Measurements from ENCODE around the gene SPOP.
"Not testable (repeated sequence)": the region's sequence is repeated elsewhere in the genome, so short reads cannot be mapped to it uniquely, and the experiment has no call there.

SPOP gene

GRCh38 chr17:49696233-49696761 is 18.4 kb upstream of the SPOP start:
- DNase-seq (ENCODE audit: low spot score), result no peak

GRCh38 chr17:49695698-49696232 is 17.9 kb upstream of the SPOP start:
- DNase-seq (ENCODE audit: low spot score), result no peak

- DNase-seq (ENCODE audit: low spot score), result peak; percentile 47
These were observed 17.2 kb upstream of the SPOP start for GRCh38 chr17:49694847-49695697.

GRCh38 chr17:49692751-49693150 is 14.9 kb upstream of the SPOP start:
- DNase-seq (ENCODE audit: low spot score), result no peak

GRCh38 chr17:49691677-49692191 is 13.8 kb upstream of the SPOP start:
- no peak for DNase-seq (ENCODE audit: low spot score)

- DNase-seq (ENCODE audit: low spot score), result no peak
These were observed 13.3 kb upstream of the SPOP start for GRCh38 chr17:49691086-49691676.

GRCh38 chr17:49690256-49690655 is 12.4 kb upstream of the SPOP start:
- DNase-seq (ENCODE audit: low spot score), result no peak

GRCh38 chr17:49688848-49689247 is 11.0 kb upstream of the SPOP start:
- no peak for DNase-seq (ENCODE audit: low spot score)

GRCh38 chr17:49687878-49688491 is 10.1 kb upstream of the SPOP start:
- no peak for DNase-seq (ENCODE audit: low spot score)

- DNase-seq (ENCODE audit: low spot score), result no peak
These were observed 3.4 kb upstream of the SPOP start for GRCh38 chr17:49681106-49681979.

- DNase-seq (ENCODE audit: low spot score), result no peak
These were observed 2.4 kb upstream of the SPOP start for GRCh38 chr17:49680314-49680713.

- peak; percentile 95 for DNase-seq (ENCODE audit: low spot score)
These were observed 564 bp downstream of the SPOP start for GRCh38 chr17:49677134-49677932.

GRCh38 chr17:49676276-49676868 is 1.5 kb downstream of the SPOP start:
- no peak for DNase-seq (ENCODE audit: low spot score)

GRCh38 chr17:49674507-49674906 is 3.4 kb downstream of the SPOP start:
- DNase-seq (ENCODE audit: low spot score), result no peak

GRCh38 chr17:49673679-49674078 is 4.2 kb downstream of the SPOP start:
- DNase-seq (ENCODE audit: low spot score), result not testable (repeated sequence)

- DNase-seq (ENCODE audit: low spot score), result no peak
These were observed 7.3 kb downstream of the SPOP start for GRCh38 chr17:49670641-49671040.

GRCh38 chr17:49670002-49670401 is 7.9 kb downstream of the SPOP start:
- no peak for DNase-seq (ENCODE audit: low spot score)

GRCh38 chr17:49667854-49668253 is 10.0 kb downstream of the SPOP start:
- no peak for DNase-seq (ENCODE audit: low spot score)

- no peak for DNase-seq (ENCODE audit: low spot score)
These were observed 13.1 kb downstream of the SPOP start for GRCh38 chr17:49664706-49665211.

Data from SK-N-DZ (cell line).